CD4-positive, alpha-beta T cell treated with Interleukin-21 for 1 hour (primary cell): ENCODE measurements around the gene SHISA8.

Experiments
- DNase-seq: peaks from one replicate; pipeline ENCODE4 v3.0.0-alpha.2; 2020

Gene SHISA8

GRCh38 chr22:41913842-41914534 lies 886 bp downstream of the SHISA8 start:
- no peak for DNase-seq

- DNase-seq = no peak
Observed at GRCh38 chr22:41913040-41913719, 1.7 kb downstream of the SHISA8 start.

- no peak for DNase-seq
Observed at GRCh38 chr22:41912338-41913039, 2.4 kb downstream of the SHISA8 start.

- DNase-seq = peak; percentile 25
Observed at GRCh38 chr22:41911001-41911611, 3.8 kb downstream of the SHISA8 start.

- DNase-seq = peak; percentile 22
Observed at GRCh38 chr22:41910050-41911000, 4.5 kb downstream of the SHISA8 start.

GRCh38 chr22:41909310-41910049 lies 5.4 kb downstream of the SHISA8 start:
- no peak for DNase-seq

GRCh38 chr22:41908411-41909309 lies 6.2 kb downstream of the SHISA8 start:
- peak; percentile 55 for DNase-seq

- DNase-seq = no peak
Observed at GRCh38 chr22:41907436-41908401, 7.2 kb downstream of the SHISA8 start.

- DNase-seq = no peak
Observed at GRCh38 chr22:41906822-41907221, 8.1 kb downstream of the SHISA8 start.

GRCh38 chr22:41905411-41906202 lies 9.3 kb downstream of the SHISA8 start:
- DNase-seq = no peak

- DNase-seq = no peak
Observed at GRCh38 chr22:41904450-41905410, 10.1 kb downstream of the SHISA8 start.

GRCh38 chr22:41902932-41903421 lies 11.9 kb downstream of the SHISA8 start:
- no peak for DNase-seq

- no peak for DNase-seq
Observed at GRCh38 chr22:41902016-41902415, 12.9 kb downstream of the SHISA8 start.

GRCh38 chr22:41900652-41901312 lies 14.1 kb downstream of the SHISA8 start:
- DNase-seq = no peak

GRCh38 chr22:41899992-41900651 lies 14.8 kb downstream of the SHISA8 start:
- no peak for DNase-seq

- no peak for DNase-seq
Observed at GRCh38 chr22:41899110-41899509, 15.8 kb downstream of the SHISA8 start.
